ENCODE data around the gene ALOX12B. TPM values are rescaled to one million over a fixed set of nuclear protein-coding genes. Genes with fewer than 3 reads are reported as not detected.

ALOX12B gene
- total RNA-seq, 1 experiment from 2014 or later: not detected

DNA sequence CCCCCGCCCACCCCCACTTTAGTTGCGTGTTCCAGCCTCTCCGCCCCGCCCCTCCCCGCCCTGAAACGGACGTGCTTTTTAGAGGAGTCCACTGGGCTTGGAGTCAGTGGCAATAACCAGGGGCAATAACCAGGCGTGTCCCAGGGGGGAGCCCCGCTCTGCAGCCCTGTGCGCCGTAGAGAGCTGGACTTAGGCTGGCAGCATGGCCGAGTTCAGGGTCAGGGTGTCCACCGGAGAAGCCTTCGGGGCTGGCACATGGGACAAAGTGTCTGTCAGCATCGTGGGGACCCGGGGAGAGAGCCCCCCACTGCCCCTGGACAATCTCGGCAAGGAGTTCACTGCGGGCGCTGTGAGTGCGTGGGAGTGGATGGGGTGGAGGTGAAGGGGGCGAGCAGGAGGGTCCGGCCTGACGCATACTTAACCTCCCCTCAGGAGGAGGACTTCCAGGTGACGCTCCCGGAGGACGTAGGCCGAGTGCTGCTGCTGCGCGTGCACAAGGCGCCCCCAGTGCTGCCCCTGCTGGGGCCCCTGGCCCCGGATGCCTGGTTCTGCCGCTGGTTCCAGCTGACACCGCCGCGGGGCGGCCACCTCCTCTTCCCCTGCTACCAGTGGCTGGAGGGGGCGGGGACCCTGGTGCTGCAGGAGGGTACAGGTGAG lies 48.4 kb downstream of the ALOX12B start, which contains the start of gene ALOX15B:
TSS of gene ALOX15B (plus strand) at position 106 of the 657 bp plus-strand sequence. CDS start at position 203, 97 bp downstream.
- CTCF ChIA-PET: no interaction called here
- BruUV-seq (replicated peaks): no TSS peak
- Histone ChIP-seq H3K79me2 (ENCODE audit: low read depth) (no peaks in the 10 kb centered on the region), H2AFZ (no peak within 1 kb of the TSS), H3K4me3 (no peak within 1 kb of the TSS), H3K27ac (no peak within 1 kb of the TSS), H4K20me1 (ENCODE audit: insufficient read depth) (no peaks in the 10 kb centered on the region), H3F3A (ENCODE audit: insufficient read depth, low read depth) (peaks cover 9% of the 10 kb centered on the region; the same call in 1 of the 2 replicates), H3K9me2 (ENCODE audit: insufficient read depth) (no peaks in the 10 kb centered on the region), H3K9me3 (ENCODE audit: insufficient read depth, low read depth) (no peaks in the 10 kb centered on the region), H3K4me2 (no peak within 1 kb of the TSS), H3K4me1 (replicated peaks; ENCODE audit: insufficient read depth) (peaks cover 5% of the 10 kb centered on the region; the same call in 1 of the 2 replicates), H3K36me3 (ENCODE audit: low read depth) (no peaks in the 10 kb centered on the region), H3K27me3 (ENCODE audit: insufficient read depth, low read depth) (no peaks in the 10 kb centered on the region)
- intact Hi-C loops (cut with micrococcal nuclease; ENCODE audit: unreplicated experiment): no loop called here
- POLR2A ChIA-PET (ENCODE audit: unreplicated experiment): no interaction called here
- TF ChIP-seq, protein P1, sequence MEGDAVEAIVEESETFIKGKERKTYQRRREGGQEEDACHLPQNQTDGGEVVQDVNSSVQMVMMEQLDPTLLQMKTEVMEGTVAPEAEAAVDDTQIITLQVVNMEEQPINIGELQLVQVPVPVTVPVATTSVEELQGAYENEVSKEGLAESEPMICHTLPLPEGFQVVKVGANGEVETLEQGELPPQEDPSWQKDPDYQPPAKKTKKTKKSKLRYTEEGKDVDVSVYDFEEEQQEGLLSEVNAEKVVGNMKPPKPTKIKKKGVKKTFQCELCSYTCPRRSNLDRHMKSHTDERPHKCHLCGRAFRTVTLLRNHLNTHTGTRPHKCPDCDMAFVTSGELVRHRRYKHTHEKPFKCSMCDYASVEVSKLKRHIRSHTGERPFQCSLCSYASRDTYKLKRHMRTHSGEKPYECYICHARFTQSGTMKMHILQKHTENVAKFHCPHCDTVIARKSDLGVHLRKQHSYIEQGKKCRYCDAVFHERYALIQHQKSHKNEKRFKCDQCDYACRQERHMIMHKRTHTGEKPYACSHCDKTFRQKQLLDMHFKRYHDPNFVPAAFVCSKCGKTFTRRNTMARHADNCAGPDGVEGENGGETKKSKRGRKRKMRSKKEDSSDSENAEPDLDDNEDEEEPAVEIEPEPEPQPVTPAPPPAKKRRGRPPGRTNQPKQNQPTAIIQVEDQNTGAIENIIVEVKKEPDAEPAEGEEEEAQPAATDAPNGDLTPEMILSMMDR (conservative IDR thresholded peaks at IDR 0.05): no peak
- no peak for TF ChIP-seq EZH2 (IDR thresholded peaks at IDR 0.05; ENCODE audit: low read depth)
- DNase-seq: no peak

DNA sequence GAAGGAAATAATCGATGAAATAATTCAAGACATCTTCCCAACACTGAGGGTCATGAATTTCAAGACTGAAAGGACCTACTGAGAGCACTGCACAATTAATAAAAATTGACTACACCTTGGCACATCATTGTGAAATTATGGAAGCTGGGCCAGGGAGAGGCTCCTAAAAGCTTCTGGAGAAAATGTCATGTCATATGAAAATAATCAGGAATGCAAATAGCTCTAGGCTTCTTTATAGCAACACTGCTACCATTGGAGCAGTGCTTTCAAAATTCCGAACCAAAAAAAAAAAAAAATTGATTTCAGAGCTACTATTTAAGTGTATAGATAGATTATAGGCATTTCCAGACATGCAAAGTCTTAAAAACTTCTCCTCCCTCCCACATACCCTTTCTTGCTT lies 55.1 kb downstream of the ALOX12B start:
- Histone ChIP-seq H3K4me2 (no peak overlapping the region), H3K79me2 (ENCODE audit: low read depth) (no peaks in the 10 kb centered on the region), H3K27me3 (ENCODE audit: insufficient read depth, low read depth) (no peaks in the 10 kb centered on the region), H3K27ac (no peak overlapping the region), H3K36me3 (ENCODE audit: low read depth) (no peaks in the 10 kb centered on the region), H3K4me3 (no peak overlapping the region), H3K9me2 (ENCODE audit: insufficient read depth) (no peaks in the 10 kb centered on the region), H3F3A (ENCODE audit: insufficient read depth, low read depth) (peaks cover 5% of the 10 kb centered on the region; the same call in 1 of the 2 replicates), H4K20me1 (ENCODE audit: insufficient read depth) (no peaks in the 10 kb centered on the region), H2AFZ (no peak overlapping the region), H3K9me3 (ENCODE audit: insufficient read depth, low read depth) (no peaks in the 10 kb centered on the region), H3K4me1 (replicated peaks; ENCODE audit: insufficient read depth) (peaks cover 9% of the 10 kb centered on the region)
- ChIA-PET CTCF (no interaction called here), POLR2A (ENCODE audit: unreplicated experiment) (no interaction called here)
- no peak for DNase-seq
- TF ChIP-seq, protein P1 (conservative IDR thresholded peaks at IDR 0.05): no peak
- no peak for TF ChIP-seq EZH2 (IDR thresholded peaks at IDR 0.05; ENCODE audit: low read depth)
- BruUV-seq (replicated peaks): no TSS peak
- intact Hi-C loops (cut with micrococcal nuclease; ENCODE audit: unreplicated experiment): no loop called here

DNA sequence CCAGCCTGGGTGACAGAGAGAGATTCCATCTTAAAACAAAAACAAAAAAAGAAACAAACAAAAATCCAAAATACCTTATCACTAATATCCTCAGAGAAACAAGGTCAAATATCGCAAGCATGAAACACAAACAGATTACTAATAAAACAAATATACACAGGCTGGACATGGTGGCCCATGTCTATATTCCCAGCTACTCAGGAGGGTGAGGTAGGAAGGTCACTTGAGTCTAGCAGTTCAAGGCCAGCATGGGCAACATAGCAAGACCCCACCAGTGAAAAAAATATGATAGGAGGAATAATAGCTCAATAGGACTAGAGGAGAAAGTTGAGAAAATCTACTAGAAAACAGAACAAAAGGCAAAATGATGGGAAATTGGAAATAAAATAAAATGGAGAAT lies 55.6 kb downstream of the ALOX12B start:
- intact Hi-C loops (cut with micrococcal nuclease; ENCODE audit: unreplicated experiment): no loop called here
- POLR2A ChIA-PET (ENCODE audit: unreplicated experiment): interaction anchor here (0.7 kb wide), 2 partner anchors 46 to 158 kb away, joined by 3 to 11 read pairs; partner anchors contain the start of gene BORCS6

More for the DNA sequence above, 55.6 kb downstream of the ALOX12B start:
- CTCF ChIA-PET: no interaction called here
- Histone ChIP-seq H3F3A (ENCODE audit: insufficient read depth, low read depth) (peaks cover 5% of the 10 kb centered on the region; the same call in 1 of the 2 replicates), H3K4me2 (no peak overlapping the region), H2AFZ (no peak overlapping the region), H3K27me3 (ENCODE audit: insufficient read depth, low read depth) (no peaks in the 10 kb centered on the region), H3K79me2 (ENCODE audit: low read depth) (no peaks in the 10 kb centered on the region), H3K9me2 (ENCODE audit: insufficient read depth) (no peaks in the 10 kb centered on the region), H3K36me3 (ENCODE audit: low read depth) (no peaks in the 10 kb centered on the region), H3K4me3 (no peak overlapping the region), H3K4me1 (replicated peaks; ENCODE audit: insufficient read depth) (peaks cover 9% of the 10 kb centered on the region), H3K9me3 (ENCODE audit: insufficient read depth, low read depth) (no peaks in the 10 kb centered on the region), H3K27ac (no peak overlapping the region), H4K20me1 (ENCODE audit: insufficient read depth) (no peaks in the 10 kb centered on the region)
- TF ChIP-seq EZH2 (IDR thresholded peaks at IDR 0.05; ENCODE audit: low read depth): no peak
- TF ChIP-seq, protein P1 (conservative IDR thresholded peaks at IDR 0.05): no peak
- BruUV-seq (replicated peaks): no TSS peak
- DNase-seq: no peak

All from PC-9 (cell line).